Lower leg skin (tissue), 4 donors: ENCODE measurements around the gene TMEM135. TPM values are rescaled to one million over a fixed set of nuclear protein-coding genes. Genes with fewer than 3 reads are reported as not detected.
"Not testable (repeated sequence)": the region's sequence is repeated elsewhere in the genome, so short reads cannot be mapped to it uniquely, and the experiment has no call there.

Experiments used
- DNase-seq, 2 donors: peaks; one replicate each; pipeline ENCODE4 v3.0.0-alpha.2; 2019; ENCODE audit warnings: low spot score in 2 of 2
- H3K4me3 ChIP-seq: fragments of 200-600 bp; sonication (generic); 2 replicates; pipeline ENCODE4 v1.5.1; 2017; ENCODE audit warnings: mild to moderate bottlenecking, low read depth; ENCODE audit not compliant: poor library complexity, severe bottlenecking
- CTCF ChIP-seq, 3 donors: fragments of 450-650 bp; IDR thresholded peaks; one replicate each; pipeline ENCODE4 v1.5.1; 2016; ENCODE audit warnings: antibody characterized with exemption in 3 of 3, mild to moderate bottlenecking in 3 of 3, moderate library complexity in 2 of 3
- POLR2A ChIP-seq, 2 donors: fragments of 450-650 bp; IDR thresholded peaks; one replicate each; pipeline ENCODE4 v1.6.1; 2016 to 2017; ENCODE audit warnings: antibody characterized with exemption in 2 of 2, mild to moderate bottlenecking in 1 of 2, moderate library complexity in 1 of 2
- WGBS, 2 donors: methylation state at CpG; one replicate each; pipeline ENCODE4 v1.1.5; 2018; 5-methylcytosine and 5-hydroxymethylcytosine counted together
- intact Hi-C: fragments of 100-400 bp; cut with DNase I; formaldehyde crosslinking; loops from one replicate; pipeline ENCODE4 v1.15.0; 2023; ENCODE audit warnings: low total_unique reads
- total RNA-seq, 4 donors: library from RNA; depleted of rRNA; stranded (reverse); fragments of >200 nt; gene quantifications; one replicate each; pipeline ENCODE4 v1.1.0, GENCODE V29; 2016

The TMEM135 gene
- total RNA-seq, 4 donors from 2014 or later: 6.2 to 14.2 (median 10.3) TPM

- H3K4me3 ChIP-seq: no peak overlapping the region
- DNase-seq: no peak
- TF ChIP-seq POLR2A (IDR thresholded peaks at IDR 0.05) (no peak), CTCF (IDR thresholded peaks at IDR 0.05) (no peak)
- WGBS, 2 donors: 61 to 89% methylated on average over 3 of the region's 3 CpGs
- intact Hi-C loops: no loop called here
These were observed 104.3 kb downstream of the TMEM135 start for GRCh38 chr11:87141980-87142514.

GRCh38 chr11:87142594-87142993, 104.9 kb downstream of the TMEM135 start:
- no peak for TF ChIP-seq POLR2A (IDR thresholded peaks at IDR 0.05)
- TF ChIP-seq CTCF (IDR thresholded peaks at IDR 0.05): no peak
- no peak for DNase-seq
- intact Hi-C loops: no loop called here
- no peak overlapping the region for H3K4me3 ChIP-seq
- 89 to 97% methylated on average over 1 of the region's 1 CpG for WGBS, 2 donors

GRCh38 chr11:87143641-87144040, 105.9 kb downstream of the TMEM135 start:
- intact Hi-C loops: no loop called here
- no peak for DNase-seq
- TF ChIP-seq CTCF (IDR thresholded peaks at IDR 0.05) (no peak), POLR2A (IDR thresholded peaks at IDR 0.05) (no peak)
- 91 to 92% methylated on average over 4 of the region's 4 CpGs for WGBS, 2 donors
- no peak overlapping the region for H3K4me3 ChIP-seq

DNA sequence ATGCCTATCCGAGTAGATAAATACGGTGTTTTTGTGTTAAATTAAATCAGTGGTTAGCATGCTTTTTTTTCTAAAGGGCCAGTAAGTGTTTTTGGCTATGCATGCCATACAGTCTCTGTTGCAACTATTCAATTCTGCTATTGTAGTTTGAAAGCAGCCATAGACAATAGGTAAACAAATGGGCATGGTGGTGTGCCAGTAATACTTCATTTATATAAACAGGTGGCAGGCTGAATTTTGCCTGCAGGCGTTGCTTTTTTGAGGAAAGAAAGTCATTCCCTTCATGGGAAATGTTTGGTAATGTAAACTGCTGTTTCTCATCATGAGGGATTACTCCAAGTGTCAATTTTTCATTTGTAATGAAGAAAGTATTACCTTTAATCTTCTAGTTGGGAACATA, 106.5 kb downstream of the TMEM135 start:
- no peak overlapping the region for H3K4me3 ChIP-seq
- WGBS, 2 donors: 72 to 74% methylated on average over 3 of the region's 3 CpGs
- DNase-seq: no peak
- no peak for TF ChIP-seq POLR2A (IDR thresholded peaks at IDR 0.05)
- no peak for TF ChIP-seq CTCF (IDR thresholded peaks at IDR 0.05)
- intact Hi-C loops: no loop called here

- WGBS, 2 donors: 79 to 86% methylated on average over 2 of the region's 2 CpGs
- DNase-seq: no peak
- TF ChIP-seq CTCF (IDR thresholded peaks at IDR 0.05): no peak
- no peak for TF ChIP-seq POLR2A (IDR thresholded peaks at IDR 0.05)
- intact Hi-C loops: no loop called here
- H3K4me3 ChIP-seq: no peak overlapping the region
These were observed 111.0 kb downstream of the TMEM135 start for GRCh38 chr11:87148749-87149148.

DNA sequence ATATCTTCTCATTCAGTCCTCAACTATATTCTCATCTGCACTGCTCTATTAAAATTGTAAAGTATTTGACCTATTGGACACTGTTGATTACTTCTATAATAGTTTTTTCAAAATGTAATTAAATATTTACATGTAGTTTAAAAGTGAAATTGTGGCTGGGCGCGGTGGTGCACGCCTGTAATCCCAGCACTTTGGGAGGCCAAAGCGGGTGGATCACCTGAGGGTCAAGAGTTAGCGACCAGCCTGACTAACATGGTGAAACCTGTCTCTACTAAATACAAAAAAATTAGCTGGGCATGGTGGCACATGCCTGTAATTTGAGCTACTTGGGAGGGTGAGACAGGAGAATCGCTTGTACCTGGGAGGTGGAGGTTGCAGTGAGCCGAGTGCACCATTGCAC, 112.0 kb downstream of the TMEM135 start:
- 95 to 98% methylated on average over 7 of the region's 7 CpGs for WGBS, 2 donors
- H3K4me3 ChIP-seq, DNase-seq, intact Hi-C loops: not testable (repeated sequence)
